ENCODE results near the gene PROB1. TPM values are rescaled to one million over a fixed set of nuclear protein-coding genes. Genes with fewer than 3 reads are reported as not detected.

Gene PROB1
- total RNA-seq, 1 experiment from 2014 or later, result 2.2 TPM

GRCh38 chr5:139378941-139379361 is 16.0 kb downstream of the PROB1 start:
- no peak overlapping the region for H3K4me2 ChIP-seq (ENCODE audit: low read length)
- no TSS peak for BruUV-seq (replicated peaks)
- no peak overlapping the region for H3K4me3 ChIP-seq (ENCODE audit: low read length)
- no peak overlapping the region for H2AFZ ChIP-seq (ENCODE audit: low read length)
- no peak overlapping the region for H3K9ac ChIP-seq (ENCODE audit: low read length)
- no peaks in the 10 kb centered on the region for H3K9me2 ChIP-seq (replicated peaks; ENCODE audit: low read length)
- H3K9me3 ChIP-seq (ENCODE audit: low read length), result no peaks in the 10 kb centered on the region
- no peak for TF ChIP-seq EZH2 (IDR thresholded peaks at IDR 0.05; ENCODE audit: low read length, unreplicated experiment)
- no peak for TF ChIP-seq CTCF (conservative IDR thresholded peaks at IDR 0.05; ENCODE audit: low read depth, low read length)
- TF ChIP-seq EZH2phosphoT487 (IDR thresholded peaks at IDR 0.05; ENCODE audit: borderline replicate concordance, low read length), result no peak
- H4K20me1 ChIP-seq (ENCODE audit: low read length), result no peaks in the 10 kb centered on the region
- peaks cover 16% of the 10 kb centered on the region for H3K4me1 ChIP-seq (ENCODE audit: insufficient read depth, low read length)
- no peak overlapping the region for H3K27ac ChIP-seq (ENCODE audit: low read length)
- intact Hi-C loops (cut with micrococcal nuclease), result no loop called here
- ChIA-PET CTCF (no interaction called here), POLR2A (ENCODE audit: unreplicated experiment) (no interaction called here)
- H3K36me3 ChIP-seq (ENCODE audit: low read depth, low read length), result no peaks in the 10 kb centered on the region
- ATAC-seq (no peak), DNase-seq (no peak)
- no peaks in the 10 kb centered on the region for H3K79me2 ChIP-seq (ENCODE audit: low read length)
- no peaks in the 10 kb centered on the region for H3K27me3 ChIP-seq (ENCODE audit: low read length)
- peaks cover 4% of the 10 kb centered on the region for H3F3A ChIP-seq (ENCODE audit: low read length, unreplicated experiment)

DNA sequence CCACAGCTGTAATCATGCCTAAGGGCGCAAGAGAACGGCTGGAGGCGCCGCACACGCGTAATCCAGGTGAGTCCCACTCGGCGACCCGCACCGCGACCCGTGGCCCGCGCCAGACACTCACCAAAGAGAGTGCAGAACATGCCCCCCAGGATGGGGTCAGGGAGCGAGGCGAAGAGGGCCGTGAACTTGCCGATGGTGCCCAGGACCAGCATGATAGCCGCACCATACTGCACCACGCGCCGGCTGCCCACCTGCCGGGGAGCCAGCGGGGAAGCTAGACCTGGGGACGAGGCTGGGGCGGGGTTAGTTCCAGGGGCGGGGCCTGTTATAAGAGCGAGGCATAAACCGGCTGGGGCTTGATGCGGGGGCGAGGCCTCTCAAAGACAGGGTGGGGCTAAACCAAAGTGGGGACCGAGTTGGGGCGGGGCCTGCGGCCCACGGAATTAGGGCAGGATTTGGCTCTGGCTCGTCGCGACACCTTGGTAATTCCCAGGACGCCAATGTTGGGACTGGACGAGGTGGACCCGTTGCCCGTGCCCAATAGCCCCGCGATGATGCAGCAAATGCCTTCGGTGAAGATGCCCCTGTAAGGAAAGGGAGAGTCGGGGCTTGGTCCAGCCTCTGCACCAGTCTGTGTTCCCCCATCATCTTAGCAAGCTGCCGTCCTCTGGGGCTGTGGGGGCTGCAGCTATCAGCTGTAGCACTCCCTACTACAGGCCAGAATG is 16.6 kb downstream of the PROB1 start:
- POLR2A ChIA-PET (ENCODE audit: unreplicated experiment), result no interaction called here
- no peak overlapping the region for H3K4me3 ChIP-seq (ENCODE audit: low read length)
- H4K20me1 ChIP-seq (ENCODE audit: low read length), result no peaks in the 10 kb centered on the region
- H3K27me3 ChIP-seq (ENCODE audit: low read length), result no peaks in the 10 kb centered on the region
- H3K36me3 ChIP-seq (ENCODE audit: low read depth, low read length), result no peaks in the 10 kb centered on the region
- no peak overlapping the region for H2AFZ ChIP-seq (ENCODE audit: low read length)
- TF ChIP-seq EZH2phosphoT487 (IDR thresholded peaks at IDR 0.05; ENCODE audit: borderline replicate concordance, low read length) (no peak), EZH2 (IDR thresholded peaks at IDR 0.05; ENCODE audit: low read length, unreplicated experiment) (no peak), CTCF (conservative IDR thresholded peaks at IDR 0.05; ENCODE audit: low read depth, low read length) (no peak)
- peaks cover 4% of the 10 kb centered on the region for H3F3A ChIP-seq (ENCODE audit: low read length, unreplicated experiment)
- H3K27ac ChIP-seq (ENCODE audit: low read length), result no peak overlapping the region
- H3K9ac ChIP-seq (ENCODE audit: low read length), result no peak overlapping the region
- DNase-seq, result no peak
- CTCF ChIA-PET, result no interaction called here
- H3K4me2 ChIP-seq (ENCODE audit: low read length), result no peak overlapping the region
- H3K4me1 ChIP-seq (ENCODE audit: insufficient read depth, low read length), result peaks cover 19% of the 10 kb centered on the region
- BruUV-seq (replicated peaks), result no TSS peak
- no peaks in the 10 kb centered on the region for H3K9me3 ChIP-seq (ENCODE audit: low read length)
- no peaks in the 10 kb centered on the region for H3K79me2 ChIP-seq (ENCODE audit: low read length)
- ATAC-seq, result no peak
- intact Hi-C loops (cut with micrococcal nuclease), result no loop called here
- H3K9me2 ChIP-seq (replicated peaks; ENCODE audit: low read length), result no peaks in the 10 kb centered on the region

GRCh38 chr5:139377226-139377625 is 17.7 kb downstream of the PROB1 start:
- intact Hi-C loops (cut with micrococcal nuclease), result no loop called here
- DNase-seq (no peak), ATAC-seq (no peak)
- CTCF ChIA-PET, result no interaction called here
- Histone ChIP-seq H3K27ac (ENCODE audit: low read length) (no peak overlapping the region), H3K4me2 (ENCODE audit: low read length) (no peak overlapping the region), H3K9me2 (replicated peaks; ENCODE audit: low read length) (no peaks in the 10 kb centered on the region), H3K27me3 (ENCODE audit: low read length) (no peaks in the 10 kb centered on the region), H3K9me3 (ENCODE audit: low read length) (no peaks in the 10 kb centered on the region), H4K20me1 (ENCODE audit: low read length) (no peaks in the 10 kb centered on the region), H3K4me1 (ENCODE audit: insufficient read depth, low read length) (peaks cover 25% of the 10 kb centered on the region), H2AFZ (ENCODE audit: low read length) (no peak overlapping the region), H3K36me3 (ENCODE audit: low read depth, low read length) (no peaks in the 10 kb centered on the region), H3K79me2 (ENCODE audit: low read length) (no peaks in the 10 kb centered on the region), H3K9ac (ENCODE audit: low read length) (no peak overlapping the region), H3F3A (ENCODE audit: low read length, unreplicated experiment) (peaks cover 4% of the 10 kb centered on the region), H3K4me3 (ENCODE audit: low read length) (no peak overlapping the region)
- BruUV-seq (replicated peaks), result no TSS peak
- POLR2A ChIA-PET (ENCODE audit: unreplicated experiment), result no interaction called here
- TF ChIP-seq EZH2phosphoT487 (IDR thresholded peaks at IDR 0.05; ENCODE audit: borderline replicate concordance, low read length) (no peak), CTCF (conservative IDR thresholded peaks at IDR 0.05; ENCODE audit: low read depth, low read length) (no peak), EZH2 (IDR thresholded peaks at IDR 0.05; ENCODE audit: low read length, unreplicated experiment) (no peak)
